Measurements from ENCODE around the gene KIAA1755.

DNA sequence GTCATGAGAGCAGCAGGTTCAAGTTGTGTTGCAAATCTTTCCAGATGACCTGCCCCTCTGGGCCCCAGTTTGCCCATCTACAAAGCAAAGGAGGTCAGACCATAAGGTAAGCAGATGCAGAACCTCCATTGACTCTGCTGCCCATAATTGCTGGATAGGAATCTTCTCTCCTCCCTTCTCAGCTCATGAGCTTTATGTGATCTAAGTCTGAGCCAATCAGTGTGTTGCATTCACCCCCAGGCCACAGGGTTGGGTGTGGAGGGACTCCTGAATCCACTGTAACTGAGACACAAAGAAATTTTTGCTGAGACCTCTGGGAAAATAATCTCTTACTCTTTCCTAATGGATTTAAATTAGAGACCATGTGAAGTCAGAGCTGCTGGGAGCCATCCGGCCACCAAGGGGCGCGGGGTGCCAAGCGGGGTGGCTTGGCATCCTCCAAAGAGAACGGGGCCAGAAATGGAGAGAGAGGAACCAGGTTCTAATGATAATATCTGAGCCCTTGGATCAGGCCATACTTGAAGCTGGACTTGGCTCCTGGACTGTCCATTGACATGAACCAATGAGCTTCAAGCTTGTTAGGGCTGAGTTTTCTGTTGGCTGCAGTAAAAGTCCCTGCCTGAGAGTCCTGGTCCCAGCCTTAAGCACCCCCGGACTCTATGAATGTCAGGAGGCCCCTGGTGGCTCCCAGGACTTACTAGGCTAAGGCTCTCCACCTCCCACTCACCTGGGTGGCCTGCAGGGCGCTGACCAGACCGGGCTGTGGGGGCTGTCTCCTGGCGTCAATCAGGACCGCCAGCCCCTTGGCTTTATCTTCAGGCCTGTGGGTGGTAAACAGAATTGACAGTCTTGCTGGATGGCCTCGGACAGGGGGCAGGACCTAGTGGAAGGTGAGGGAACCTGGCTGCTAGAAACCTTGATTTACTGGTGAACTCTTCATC is 32.8 kb downstream of the KIAA1755 start:
- TF ChIP-seq, protein P1, sequence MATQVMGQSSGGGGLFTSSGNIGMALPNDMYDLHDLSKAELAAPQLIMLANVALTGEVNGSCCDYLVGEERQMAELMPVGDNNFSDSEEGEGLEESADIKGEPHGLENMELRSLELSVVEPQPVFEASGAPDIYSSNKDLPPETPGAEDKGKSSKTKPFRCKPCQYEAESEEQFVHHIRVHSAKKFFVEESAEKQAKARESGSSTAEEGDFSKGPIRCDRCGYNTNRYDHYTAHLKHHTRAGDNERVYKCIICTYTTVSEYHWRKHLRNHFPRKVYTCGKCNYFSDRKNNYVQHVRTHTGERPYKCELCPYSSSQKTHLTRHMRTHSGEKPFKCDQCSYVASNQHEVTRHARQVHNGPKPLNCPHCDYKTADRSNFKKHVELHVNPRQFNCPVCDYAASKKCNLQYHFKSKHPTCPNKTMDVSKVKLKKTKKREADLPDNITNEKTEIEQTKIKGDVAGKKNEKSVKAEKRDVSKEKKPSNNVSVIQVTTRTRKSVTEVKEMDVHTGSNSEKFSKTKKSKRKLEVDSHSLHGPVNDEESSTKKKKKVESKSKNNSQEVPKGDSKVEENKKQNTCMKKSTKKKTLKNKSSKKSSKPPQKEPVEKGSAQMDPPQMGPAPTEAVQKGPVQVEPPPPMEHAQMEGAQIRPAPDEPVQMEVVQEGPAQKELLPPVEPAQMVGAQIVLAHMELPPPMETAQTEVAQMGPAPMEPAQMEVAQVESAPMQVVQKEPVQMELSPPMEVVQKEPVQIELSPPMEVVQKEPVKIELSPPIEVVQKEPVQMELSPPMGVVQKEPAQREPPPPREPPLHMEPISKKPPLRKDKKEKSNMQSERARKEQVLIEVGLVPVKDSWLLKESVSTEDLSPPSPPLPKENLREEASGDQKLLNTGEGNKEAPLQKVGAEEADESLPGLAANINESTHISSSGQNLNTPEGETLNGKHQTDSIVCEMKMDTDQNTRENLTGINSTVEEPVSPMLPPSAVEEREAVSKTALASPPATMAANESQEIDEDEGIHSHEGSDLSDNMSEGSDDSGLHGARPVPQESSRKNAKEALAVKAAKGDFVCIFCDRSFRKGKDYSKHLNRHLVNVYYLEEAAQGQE (IDR thresholded peaks at IDR 0.05; ENCODE audit: low read depth, low read length): no peak
- TF ChIP-seq, protein P2, sequence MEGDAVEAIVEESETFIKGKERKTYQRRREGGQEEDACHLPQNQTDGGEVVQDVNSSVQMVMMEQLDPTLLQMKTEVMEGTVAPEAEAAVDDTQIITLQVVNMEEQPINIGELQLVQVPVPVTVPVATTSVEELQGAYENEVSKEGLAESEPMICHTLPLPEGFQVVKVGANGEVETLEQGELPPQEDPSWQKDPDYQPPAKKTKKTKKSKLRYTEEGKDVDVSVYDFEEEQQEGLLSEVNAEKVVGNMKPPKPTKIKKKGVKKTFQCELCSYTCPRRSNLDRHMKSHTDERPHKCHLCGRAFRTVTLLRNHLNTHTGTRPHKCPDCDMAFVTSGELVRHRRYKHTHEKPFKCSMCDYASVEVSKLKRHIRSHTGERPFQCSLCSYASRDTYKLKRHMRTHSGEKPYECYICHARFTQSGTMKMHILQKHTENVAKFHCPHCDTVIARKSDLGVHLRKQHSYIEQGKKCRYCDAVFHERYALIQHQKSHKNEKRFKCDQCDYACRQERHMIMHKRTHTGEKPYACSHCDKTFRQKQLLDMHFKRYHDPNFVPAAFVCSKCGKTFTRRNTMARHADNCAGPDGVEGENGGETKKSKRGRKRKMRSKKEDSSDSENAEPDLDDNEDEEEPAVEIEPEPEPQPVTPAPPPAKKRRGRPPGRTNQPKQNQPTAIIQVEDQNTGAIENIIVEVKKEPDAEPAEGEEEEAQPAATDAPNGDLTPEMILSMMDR (IDR thresholded peaks at IDR 0.05): no peak
- TF ChIP-seq FOXM1 (IDR thresholded peaks at IDR 0.05; ENCODE audit: low read depth) (no peak), POLR2AphosphoS5 (IDR thresholded peaks at IDR 0.05; ENCODE audit: low read depth, low read length) (no peak), EZH2phosphoT487 (IDR thresholded peaks at IDR 0.05; ENCODE audit: borderline replicate concordance, low read depth) (no peak), JUND (IDR thresholded peaks at IDR 0.05) (no peak), EP300 (IDR thresholded peaks at IDR 0.05; ENCODE audit: borderline replicate concordance in 1 of 2, low read depth in 1 of 2, low read length in 1 of 2) (no peak)
- TF ChIP-seq, protein P3, sequence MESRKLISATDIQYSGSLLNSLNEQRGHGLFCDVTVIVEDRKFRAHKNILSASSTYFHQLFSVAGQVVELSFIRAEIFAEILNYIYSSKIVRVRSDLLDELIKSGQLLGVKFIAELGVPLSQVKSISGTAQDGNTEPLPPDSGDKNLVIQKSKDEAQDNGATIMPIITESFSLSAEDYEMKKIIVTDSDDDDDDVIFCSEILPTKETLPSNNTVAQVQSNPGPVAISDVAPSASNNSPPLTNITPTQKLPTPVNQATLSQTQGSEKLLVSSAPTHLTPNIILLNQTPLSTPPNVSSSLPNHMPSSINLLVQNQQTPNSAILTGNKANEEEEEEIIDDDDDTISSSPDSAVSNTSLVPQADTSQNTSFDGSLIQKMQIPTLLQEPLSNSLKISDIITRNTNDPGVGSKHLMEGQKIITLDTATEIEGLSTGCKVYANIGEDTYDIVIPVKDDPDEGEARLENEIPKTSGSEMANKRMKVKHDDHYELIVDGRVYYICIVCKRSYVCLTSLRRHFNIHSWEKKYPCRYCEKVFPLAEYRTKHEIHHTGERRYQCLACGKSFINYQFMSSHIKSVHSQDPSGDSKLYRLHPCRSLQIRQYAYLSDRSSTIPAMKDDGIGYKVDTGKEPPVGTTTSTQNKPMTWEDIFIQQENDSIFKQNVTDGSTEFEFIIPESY (IDR thresholded peaks at IDR 0.05; ENCODE audit: borderline replicate concordance, low read depth): no peak
- TF ChIP-seq, protein P4, sequence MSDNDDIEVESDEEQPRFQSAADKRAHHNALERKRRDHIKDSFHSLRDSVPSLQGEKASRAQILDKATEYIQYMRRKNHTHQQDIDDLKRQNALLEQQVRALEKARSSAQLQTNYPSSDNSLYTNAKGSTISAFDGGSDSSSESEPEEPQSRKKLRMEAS (IDR thresholded peaks at IDR 0.05; ENCODE audit: low read depth): no peak

Measured in SK-N-SH (cell line).